HEK293T (cell line): ENCODE data around the gene ZNF503.
A peak's percentile ranks its signal among the peaks of the same experiment; 100 is the strongest.

ENCODE experiments used
- CTCF ChIA-PET: fragments of 350-600 bp; formaldehyde crosslinking; extraction: SDS; loops from one replicate; lab custom pipeline; 2021; ENCODE audit warnings: antibody characterized with exemption, inconsistent platforms; lab: Yijun Ruan, JAX
- POLR2A ChIA-PET: fragments of 350-600 bp; formaldehyde crosslinking; extraction: SDS; loops from one replicate; lab custom pipeline; 2020; ENCODE audit warnings: antibody characterized with exemption, inconsistent platforms; lab: Yijun Ruan, JAX
- DNase-seq: peaks from one replicate; pipeline ENCODE4 v3.0.0; 2012; ENCODE audit warnings: mixed read lengths; ENCODE audit errors: extremely low spot score
- ARNT ChIP-seq: fragments of 450-650 bp; IDR thresholded peaks from 2 replicates; pipeline ENCODE4 v1.6.1; 2017; ENCODE audit warnings: mild to moderate bottlenecking
- BHLHE40 ChIP-seq: fragments of 450-650 bp; IDR thresholded peaks from 2 replicates; pipeline ENCODE4 v1.6.1; 2016; ENCODE audit warnings: mild to moderate bottlenecking, moderate library complexity, borderline replicate concordance
- CTBP1 ChIP-seq: fragments of 450-650 bp; IDR thresholded peaks from 2 replicates; pipeline ENCODE4 v1.6.1; 2016; ENCODE audit warnings: borderline replicate concordance
- ELF4 ChIP-seq: fragments of 450-650 bp; IDR thresholded peaks from 2 replicates; pipeline ENCODE4 v1.6.1; 2017; ENCODE audit warnings: antibody characterized with exemption
- FOXA1 ChIP-seq: fragments of 450-650 bp; IDR thresholded peaks from 2 replicates; pipeline ENCODE4 v1.6.1; 2016; ENCODE audit warnings: mild to moderate bottlenecking
- FOXK2 ChIP-seq: fragments of 450-650 bp; IDR thresholded peaks from 2 replicates; pipeline ENCODE4 v1.6.1; 2016; ENCODE audit warnings: mild to moderate bottlenecking
- FOXM1 ChIP-seq: fragments of 450-650 bp; IDR thresholded peaks from 2 replicates; pipeline ENCODE4 v1.6.1; 2017; ENCODE audit warnings: mild to moderate bottlenecking, borderline replicate concordance
- HDGF ChIP-seq: fragments of 450-650 bp; IDR thresholded peaks from 2 replicates; pipeline ENCODE4 v1.6.1; 2017; ENCODE audit warnings: antibody characterized with exemption, borderline replicate concordance
- L3MBTL2 ChIP-seq: fragments of 450-650 bp; conservative IDR thresholded peaks from 2 replicates; pipeline ENCODE4 v1.6.1; 2016; ENCODE audit warnings: mild to moderate bottlenecking
- LEF1 ChIP-seq: fragments of 450-650 bp; IDR thresholded peaks from 2 replicates; pipeline ENCODE4 v1.6.1; 2017; ENCODE audit warnings: mild to moderate bottlenecking, borderline replicate concordance
- NFRKB ChIP-seq: fragments of 450-650 bp; IDR thresholded peaks from 2 replicates; pipeline ENCODE4 v1.6.1; 2016; ENCODE audit warnings: mild to moderate bottlenecking, moderate library complexity
- SP1 ChIP-seq: fragments of 450-650 bp; IDR thresholded peaks from 2 replicates; pipeline ENCODE4 v1.6.1; 2017
- SUZ12 ChIP-seq: fragments of 450-650 bp; IDR thresholded peaks from 2 replicates; pipeline ENCODE4 v1.6.1; 2016; ENCODE audit warnings: mild to moderate bottlenecking
- TARDBP ChIP-seq: fragments of 450-650 bp; IDR thresholded peaks from 2 replicates; pipeline ENCODE4 v1.6.1; 2016
- ZNF384 ChIP-seq: fragments of 450-650 bp; IDR thresholded peaks from 2 replicates; pipeline ENCODE4 v1.6.1; 2016
- TF ChIP-seq, protein P1 (sequence below): fragments of 450-650 bp; IDR thresholded peaks from 2 replicates; pipeline ENCODE4 v1.6.1; 2016

The ZNF503 gene

DNA sequence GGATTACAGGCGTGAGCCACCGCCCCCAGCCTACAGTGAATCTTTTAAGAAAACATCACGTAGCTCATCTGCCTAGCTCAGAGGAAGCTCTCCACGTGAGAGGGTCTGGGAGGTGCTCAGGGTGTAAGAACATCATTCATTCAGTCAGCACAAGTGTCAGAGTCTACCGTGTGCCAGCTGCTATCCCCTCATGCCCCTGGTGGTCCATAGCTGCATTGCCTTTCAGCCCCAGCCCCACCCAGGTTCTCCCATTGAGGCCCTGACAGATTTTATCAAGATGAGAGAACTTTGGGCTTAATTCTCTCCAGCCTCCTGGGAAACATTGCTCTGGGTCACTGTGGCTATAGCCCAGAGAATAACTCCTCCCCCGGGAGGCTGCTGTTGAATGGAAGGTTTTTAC lies 45.1 kb downstream of the ZNF503 start:
- ChIA-PET CTCF (interaction anchor here (0.7 to 3.3 kb wide), 4 partner anchors 26 to 74 kb away, joined by 3 to 11 read pairs (median 4); no protein-coding TSS in a partner anchor), POLR2A (interaction anchor here (4.2 to 8.8 kb wide), 2 partner anchors 42 to 61 kb away, joined by 62 to 125 read pairs; partner anchors contain the start of gene ZNF503)
- DNase-seq = no peak
- no peak for TF ChIP-seq NFRKB
- TF ChIP-seq, protein P1, sequence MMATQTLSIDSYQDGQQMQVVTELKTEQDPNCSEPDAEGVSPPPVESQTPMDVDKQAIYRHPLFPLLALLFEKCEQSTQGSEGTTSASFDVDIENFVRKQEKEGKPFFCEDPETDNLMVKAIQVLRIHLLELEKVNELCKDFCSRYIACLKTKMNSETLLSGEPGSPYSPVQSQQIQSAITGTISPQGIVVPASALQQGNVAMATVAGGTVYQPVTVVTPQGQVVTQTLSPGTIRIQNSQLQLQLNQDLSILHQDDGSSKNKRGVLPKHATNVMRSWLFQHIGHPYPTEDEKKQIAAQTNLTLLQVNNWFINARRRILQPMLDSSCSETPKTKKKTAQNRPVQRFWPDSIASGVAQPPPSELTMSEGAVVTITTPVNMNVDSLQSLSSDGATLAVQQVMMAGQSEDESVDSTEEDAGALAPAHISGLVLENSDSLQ = peak; percentile 36

DNA sequence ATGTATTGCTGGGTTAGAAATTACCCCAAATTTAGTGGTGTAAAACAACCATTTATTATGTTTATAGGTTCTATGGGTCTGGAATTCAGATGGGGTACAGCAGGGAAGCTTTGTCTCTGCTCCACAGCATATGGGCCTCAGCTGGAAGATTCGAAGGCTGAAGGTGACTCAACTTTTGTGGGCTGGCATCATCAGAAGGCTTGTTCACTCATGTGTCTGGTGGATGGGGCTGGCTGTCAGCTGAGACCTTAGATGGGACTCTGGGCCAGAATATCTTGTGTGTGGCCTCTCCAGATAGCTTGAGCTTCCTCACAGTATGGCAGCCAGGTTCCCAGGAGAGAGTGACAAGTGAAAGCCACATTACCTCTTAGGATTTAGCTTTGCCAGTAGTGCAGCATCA lies 45.9 kb downstream of the ZNF503 start:
- ChIA-PET CTCF (interaction anchor here (0.6 to 3.3 kb wide), 2 partner anchors 61 to 309 kb away, joined by 3 to 11 read pairs; no protein-coding TSS in a partner anchor), POLR2A (interaction anchor here (8.8 kb wide), 1 partner anchor 42 kb away, joined by 125 read pairs; the partner anchor contains the start of gene ZNF503)

DNA sequence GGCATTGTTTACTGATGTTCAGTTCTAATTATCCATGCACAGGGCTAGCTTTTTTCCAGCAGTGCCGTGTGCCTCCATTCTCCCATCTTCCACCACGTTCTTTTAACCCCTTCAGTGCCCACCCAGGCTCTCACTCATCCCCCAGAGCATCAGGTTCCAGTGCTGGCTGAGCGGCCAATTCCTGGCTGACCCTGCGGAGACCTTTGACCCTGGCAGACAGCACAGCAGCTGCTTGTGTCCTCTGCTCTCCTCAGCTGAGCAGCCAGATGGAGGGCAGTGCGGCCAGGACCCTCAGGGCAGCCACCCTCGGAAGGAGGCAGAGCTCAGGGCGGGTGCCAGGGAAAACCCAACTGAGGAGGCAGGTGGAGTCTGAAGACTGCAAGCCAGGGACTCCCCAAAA lies 48.4 kb downstream of the ZNF503 start:
- TF ChIP-seq ARNT (no peak), FOXK2 (no peak), L3MBTL2 (no peak), SP1 (no peak), FOXA1 (no peak), TARDBP (no peak), ZNF384 (no peak), NFRKB (no peak), BHLHE40 (no peak), LEF1 (no peak), ELF4 (no peak), CTBP1 (no peak)
- TF ChIP-seq, protein P1 = no peak
- ChIA-PET CTCF (interaction anchor here (1.3 kb wide), 1 partner anchor 84 kb away, joined by 4 read pairs; no protein-coding TSS in a partner anchor), POLR2A (interaction anchor here (0.8 to 8.8 kb wide), 3 partner anchors 45 to 58 kb away, joined by 3 to 125 read pairs (median 7); partner anchors contain the start of gene ZNF503)
- DNase-seq = no peak

More for the DNA sequence above, 45.9 kb downstream of the ZNF503 start:
- no peak for TF ChIP-seq CTBP1
- no peak for TF ChIP-seq SP1
- TF ChIP-seq, protein P1 = no peak
- no peak for TF ChIP-seq ARNT
- TF ChIP-seq BHLHE40 = no peak
- no peak for TF ChIP-seq SUZ12
- no peak for TF ChIP-seq ZNF384
- no peak for TF ChIP-seq FOXM1
- TF ChIP-seq FOXK2 = no peak
- TF ChIP-seq FOXA1 = no peak
- TF ChIP-seq ELF4 = no peak
- no peak for TF ChIP-seq L3MBTL2
- no peak for TF ChIP-seq TARDBP
- DNase-seq = no peak

DNA sequence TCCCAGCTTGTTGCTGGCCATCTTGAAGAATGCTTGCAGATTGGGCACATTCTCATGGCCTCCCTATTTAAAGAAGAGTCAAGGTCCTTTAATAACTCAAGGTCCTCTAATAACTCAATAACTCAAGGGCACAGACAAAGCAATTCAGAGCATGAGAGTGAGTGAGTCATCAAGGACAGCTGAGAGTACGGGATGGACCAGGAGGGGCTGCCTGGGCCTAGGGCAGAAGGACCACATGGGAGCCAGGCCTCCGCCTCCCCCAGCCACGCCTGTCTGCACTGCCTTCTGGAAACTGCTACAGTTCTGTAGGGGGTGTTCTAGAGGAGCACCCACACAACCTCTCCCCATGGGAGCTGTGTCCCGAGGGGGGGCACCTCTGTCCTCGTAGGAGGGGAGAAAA lies 48.9 kb downstream of the ZNF503 start:
- DNase-seq = no peak
- TF ChIP-seq HDGF (no peak), NFRKB (no peak), FOXM1 (no peak), TARDBP (no peak), SP1 (no peak), SUZ12 (no peak), ARNT (no peak), FOXK2 (no peak), ELF4 (no peak), L3MBTL2 (no peak), LEF1 (no peak), CTBP1 (no peak), BHLHE40 (no peak), ZNF384 (no peak)
- TF ChIP-seq, protein P1 = no peak
- CTCF ChIA-PET = interaction anchor here (1.3 kb wide), 1 partner anchor 83 kb away, joined by 4 read pairs; no protein-coding TSS in a partner anchor
- POLR2A ChIA-PET = interaction anchor here (0.8 to 8.8 kb wide), 3 partner anchors 45 to 58 kb away, joined by 3 to 125 read pairs (median 7); partner anchors contain the start of gene ZNF503

DNA sequence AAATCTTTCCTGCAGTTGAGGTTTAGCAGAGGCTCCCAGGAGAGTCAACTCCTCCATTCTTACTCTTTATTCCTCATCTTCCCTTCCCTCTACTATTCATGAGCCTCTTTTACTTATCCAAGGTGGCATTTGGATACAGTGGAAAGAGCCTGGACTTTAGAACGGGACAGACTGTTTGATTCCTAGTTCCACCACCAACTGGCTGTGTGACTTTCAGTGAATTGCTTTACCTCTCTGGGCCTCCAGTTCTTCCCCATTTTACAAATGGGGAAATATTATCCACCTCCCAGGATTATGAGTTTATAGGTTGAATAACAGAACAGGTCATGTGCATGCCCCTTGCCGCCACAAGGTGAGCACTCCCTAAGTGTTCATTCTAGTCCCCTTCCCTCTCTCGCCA lies 49.9 kb downstream of the ZNF503 start:
- POLR2A ChIA-PET = no interaction called here
- no peak for TF ChIP-seq FOXA1
- no peak for TF ChIP-seq L3MBTL2
- TF ChIP-seq FOXK2 = no peak
- TF ChIP-seq NFRKB = no peak
- TF ChIP-seq, protein P1 = no peak
- no peak for TF ChIP-seq TARDBP
- no peak for TF ChIP-seq ZNF384
- TF ChIP-seq FOXM1 = no peak
- no peak for TF ChIP-seq ELF4
- TF ChIP-seq HDGF = no peak
- CTCF ChIA-PET = no interaction called here
- no peak for DNase-seq
